Effector memory CD8-positive, alpha-beta T cell (primary cell): Measurements from ENCODE around the gene RELCH.

Source experiments
- ATAC-seq: fragments of 150-1000 bp; cut with Tn5 transposase; replicated peaks from 2 replicates; pipeline ENCODE4 v1.10.0; 2021; ENCODE audit warnings: mild to moderate bottlenecking, moderate library complexity
- DNase-seq, 3 experiments: peaks; one replicate each; pipeline ENCODE4 v3.0.0; 2021
- H3K27ac Mint-ChIP-seq, 2 donors: one replicate each; pipeline ENCODE4 v1.8.0; 2022; ENCODE audit warnings: mild to moderate bottlenecking in 2 of 2, mixed read lengths in 2 of 2, moderate library complexity in 2 of 2
- H3K27me3 Mint-ChIP-seq, 2 donors: one replicate each; pipeline ENCODE4 v1.8.0; 2022; ENCODE audit warnings: mixed read lengths in 2 of 2
- H3K36me3 Mint-ChIP-seq: one replicate; pipeline ENCODE4 v1.8.0; 2022; ENCODE audit warnings: mild to moderate bottlenecking, moderate library complexity, mixed read lengths; ENCODE audit not compliant: insufficient read depth
- H3K4me1 Mint-ChIP-seq, 2 donors: one replicate each; pipeline ENCODE4 v1.8.0; 2022; ENCODE audit warnings: low read depth in 2 of 2, mixed read lengths in 2 of 2
- H3K4me3 Mint-ChIP-seq, 2 donors: one replicate each; pipeline ENCODE4 v1.8.0; 2022; ENCODE audit warnings: mild to moderate bottlenecking in 2 of 2, mixed read lengths in 2 of 2, moderate library complexity in 2 of 2
- H3K9me3 Mint-ChIP-seq, 2 donors: one replicate each; pipeline ENCODE4 v1.8.0; 2022; ENCODE audit warnings: mixed read lengths in 2 of 2

RELCH gene

DNA sequence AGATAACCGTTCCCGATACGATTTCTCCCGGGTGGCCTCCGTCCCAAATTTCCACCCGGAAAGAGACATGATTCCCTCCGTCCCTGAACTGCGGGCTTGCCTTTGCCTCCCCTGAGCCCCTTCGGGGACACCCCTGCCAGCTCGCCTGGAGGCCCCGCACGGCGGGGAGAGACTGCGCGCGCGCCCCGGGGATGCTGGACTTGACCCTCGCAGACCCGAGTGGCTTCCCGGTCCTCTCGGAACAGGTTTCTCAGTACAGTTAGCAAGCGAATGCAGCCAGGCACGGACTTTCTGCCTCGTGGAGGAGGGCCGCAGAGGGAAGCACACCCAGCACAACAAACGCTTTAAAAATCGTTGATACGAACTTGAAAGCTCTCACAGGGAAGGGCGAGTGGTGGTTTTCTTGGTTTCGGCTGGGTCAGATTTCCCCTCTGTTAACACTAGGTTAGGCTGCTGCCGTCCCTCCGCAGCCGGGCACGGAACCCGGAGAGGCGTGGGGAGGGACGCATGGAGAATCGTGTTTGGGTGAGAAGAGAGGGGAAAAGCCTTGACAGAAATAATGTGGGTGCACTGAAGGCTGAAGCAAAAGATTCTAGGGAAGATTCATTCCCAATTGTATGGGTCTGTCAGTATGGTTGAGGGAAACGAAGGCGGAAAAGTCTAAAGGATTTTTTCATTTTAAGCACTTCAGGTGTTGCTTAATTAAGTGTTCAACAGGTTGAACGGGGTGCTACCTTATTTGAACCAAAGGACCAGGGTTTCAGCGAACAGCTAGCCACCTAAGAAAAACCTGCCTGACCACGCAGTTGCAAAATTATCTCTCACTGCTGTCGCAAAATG lies 139.0 kb downstream of the RELCH start:
- H3K27ac Mint-ChIP-seq, result no peak overlapping the region
- peak overlapping the region; percentile 75 to 79 for H3K4me3 Mint-ChIP-seq
- H3K9me3 Mint-ChIP-seq, result no peaks in the 10 kb centered on the region
- peaks cover 9% of the 10 kb centered on the region for H3K36me3 Mint-ChIP-seq
- ATAC-seq (peak; percentile 24), DNase-seq (peak in 1 of 3 experiments; percentile 17)
- H3K27me3 Mint-ChIP-seq, result peaks cover 83 to 91% of the 10 kb centered on the region in 2 donors
- peaks cover 17 to 24% of the 10 kb centered on the region in 2 donors for H3K4me1 Mint-ChIP-seq

DNA sequence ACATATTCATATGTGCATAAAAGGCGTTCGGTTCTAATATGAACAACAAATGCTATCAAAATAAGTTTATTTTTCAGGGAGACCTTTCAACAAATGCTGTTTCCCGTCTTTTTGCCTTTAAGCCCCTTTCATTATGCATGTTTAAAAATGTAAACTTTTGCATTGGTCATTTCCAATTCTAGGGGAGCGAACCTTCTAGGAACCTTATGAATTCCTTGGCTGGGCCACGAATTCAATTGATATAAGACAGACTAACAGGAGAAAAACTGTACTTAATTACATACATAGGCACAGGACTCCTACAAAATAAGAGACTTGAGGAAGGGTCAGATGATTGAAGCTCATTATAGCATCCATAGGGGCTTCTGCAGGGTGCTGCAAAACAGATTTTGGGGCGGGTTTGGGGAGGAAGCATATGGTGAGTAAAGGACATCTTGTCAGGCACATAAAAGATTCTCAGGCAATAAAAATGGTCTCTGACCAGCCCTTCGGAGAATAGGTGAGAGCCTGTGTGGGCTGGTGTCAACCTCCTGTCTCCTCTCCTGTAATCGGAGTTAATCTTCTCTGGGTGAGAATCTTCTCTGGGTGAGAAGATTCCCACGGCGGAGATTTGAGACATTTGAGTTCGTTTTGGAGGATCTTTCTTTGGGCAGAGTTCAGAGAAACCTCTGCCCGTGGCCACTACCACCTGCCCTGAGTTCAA lies 139.7 kb downstream of the RELCH start:
- ATAC-seq, result no peak

DNA sequence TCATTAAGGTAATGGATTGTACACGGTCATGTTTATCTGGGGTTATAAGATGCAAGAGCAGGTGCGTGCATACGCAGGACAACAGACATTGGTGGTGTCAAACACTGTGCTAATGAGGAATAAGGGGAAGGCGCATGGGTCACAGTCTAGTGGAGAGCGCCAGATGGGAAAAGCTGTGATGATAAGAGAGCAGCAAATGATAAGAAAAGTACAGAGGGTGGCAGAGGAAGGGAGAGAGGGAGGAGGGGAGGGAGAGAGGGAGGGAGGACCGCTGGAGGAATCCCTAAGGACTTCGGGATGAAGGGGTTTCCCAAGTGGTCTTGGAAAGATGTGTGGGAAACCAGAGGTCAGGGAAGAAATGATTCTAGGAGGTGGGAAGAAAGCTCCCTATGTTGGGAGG lies 140.9 kb downstream of the RELCH start:
- peaks cover 87 to 95% of the 10 kb centered on the region in 2 donors for H3K27me3 Mint-ChIP-seq
- DNase-seq (no peak), ATAC-seq (no peak)
- no peaks in the 10 kb centered on the region for H3K9me3 Mint-ChIP-seq
- no peak overlapping the region for H3K27ac Mint-ChIP-seq
- H3K36me3 Mint-ChIP-seq, result peaks cover 9% of the 10 kb centered on the region
- H3K4me1 Mint-ChIP-seq, result peaks cover 17 to 26% of the 10 kb centered on the region in 2 donors
- no peak overlapping the region for H3K4me3 Mint-ChIP-seq

More for the DNA sequence above, 139.7 kb downstream of the RELCH start:
- no peak for DNase-seq
- peaks cover 9% of the 10 kb centered on the region for H3K36me3 Mint-ChIP-seq
- H3K27ac Mint-ChIP-seq, result no peak overlapping the region
- no peaks in the 10 kb centered on the region for H3K9me3 Mint-ChIP-seq
- peak overlapping the region; percentile 75 to 79 for H3K4me3 Mint-ChIP-seq
- peaks cover 86 to 95% of the 10 kb centered on the region in 2 donors for H3K27me3 Mint-ChIP-seq
- peaks cover 17 to 26% of the 10 kb centered on the region in 2 donors for H3K4me1 Mint-ChIP-seq

GRCh38 chr18:62328586-62329525 lies 141.8 kb downstream of the RELCH start:
- Mint-ChIP-seq H3K4me1 (peaks cover 17 to 26% of the 10 kb centered on the region in 2 donors), H3K36me3 (peaks cover 9% of the 10 kb centered on the region), H3K4me3 (peak overlapping the region in 1 of 2 donors; percentile 27), H3K27me3 (peaks cover 86 to 95% of the 10 kb centered on the region in 2 donors), H3K27ac (peak overlapping the region in 1 of 2 donors; percentile 81), H3K9me3 (no peaks in the 10 kb centered on the region)
- ATAC-seq (no peak), DNase-seq (no peak)

GRCh38 chr18:62329691-62330454 lies 142.8 kb downstream of the RELCH start:
- Mint-ChIP-seq H3K27me3 (peaks cover 84 to 95% of the 10 kb centered on the region in 2 donors), H3K4me1 (peaks cover 13 to 20% of the 10 kb centered on the region in 2 donors), H3K4me3 (peak overlapping the region in 1 of 2 donors; percentile 27), H3K36me3 (peaks cover 9% of the 10 kb centered on the region), H3K9me3 (no peaks in the 10 kb centered on the region), H3K27ac (peak overlapping the region in 1 of 2 donors; percentile 81)
- DNase-seq, result peak in 1 of 3 experiments; percentile 9
- ATAC-seq, result peak; percentile 48

- H3K36me3 Mint-ChIP-seq, result peaks cover 9% of the 10 kb centered on the region
- H3K9me3 Mint-ChIP-seq, result no peaks in the 10 kb centered on the region
- no peak overlapping the region for H3K27ac Mint-ChIP-seq
- peaks cover 13 to 19% of the 10 kb centered on the region in 2 donors for H3K4me1 Mint-ChIP-seq
- DNase-seq (no peak), ATAC-seq (no peak)
- H3K27me3 Mint-ChIP-seq, result peaks cover 85 to 99% of the 10 kb centered on the region in 2 donors
- H3K4me3 Mint-ChIP-seq, result peak overlapping the region in 1 of 2 donors; percentile 13
Measured at GRCh38 chr18:62330650-62331049, 143.6 kb downstream of the RELCH start.

DNA sequence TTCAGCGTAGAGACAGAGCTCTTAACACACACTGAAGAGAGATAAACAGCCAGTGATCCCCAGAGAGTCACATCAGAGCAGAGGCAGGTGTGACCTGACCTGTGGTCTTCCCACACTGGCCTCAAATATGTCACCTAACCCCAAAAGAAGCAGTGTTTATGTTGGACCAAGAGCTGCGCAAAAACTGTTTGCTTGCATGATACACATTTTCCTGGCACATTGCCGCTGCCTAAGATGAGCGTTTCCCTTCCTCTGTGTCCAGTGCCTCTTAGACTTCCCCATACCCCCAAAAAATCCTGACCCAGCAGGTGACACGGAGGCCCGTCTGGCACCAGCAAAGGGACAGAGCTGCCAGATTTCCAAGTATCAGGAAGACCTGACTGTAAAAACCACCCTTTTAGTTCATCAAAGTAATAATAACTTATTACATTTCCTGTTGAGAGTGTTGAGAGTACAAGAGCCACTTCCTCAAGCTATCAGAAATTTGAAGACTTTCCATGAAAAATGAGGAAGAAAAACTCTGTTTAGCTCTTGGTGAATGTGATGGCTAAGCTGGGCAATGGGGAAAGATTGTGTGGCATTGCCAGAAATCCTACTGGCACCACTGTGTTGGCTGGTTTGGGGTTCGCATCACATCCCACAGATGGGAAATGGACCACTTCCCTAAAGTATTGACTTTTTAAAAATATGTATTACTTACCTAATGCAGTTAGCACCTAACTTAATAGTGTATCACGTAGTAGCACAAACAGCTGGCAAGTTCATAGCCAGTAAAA lies 144.7 kb downstream of the RELCH start:
- Mint-ChIP-seq H3K4me1 (peaks cover 4 to 12% of the 10 kb centered on the region in 2 donors), H3K27me3 (peaks cover 82 to 99% of the 10 kb centered on the region in 2 donors), H3K27ac (no peak overlapping the region), H3K4me3 (no peak overlapping the region), H3K9me3 (no peaks in the 10 kb centered on the region), H3K36me3 (peaks cover 9% of the 10 kb centered on the region)
- DNase-seq (no peak), ATAC-seq (no peak)

- H3K9me3 Mint-ChIP-seq, result no peaks in the 10 kb centered on the region
- H3K27me3 Mint-ChIP-seq, result peaks cover 78 to 97% of the 10 kb centered on the region in 2 donors
- H3K27ac Mint-ChIP-seq, result no peak overlapping the region
- DNase-seq (no peak), ATAC-seq (no peak)
- H3K36me3 Mint-ChIP-seq, result peaks cover 9% of the 10 kb centered on the region
- no peak overlapping the region for H3K4me3 Mint-ChIP-seq
- peaks cover 3 to 12% of the 10 kb centered on the region in 2 donors for H3K4me1 Mint-ChIP-seq
Measured at GRCh38 chr18:62332431-62332830, 145.4 kb downstream of the RELCH start.

GRCh38 chr18:62332964-62333695 lies 146.1 kb downstream of the RELCH start:
- Mint-ChIP-seq H3K4me1 (peaks cover 3 to 9% of the 10 kb centered on the region in 2 donors), H3K4me3 (no peak overlapping the region), H3K27ac (no peak overlapping the region), H3K9me3 (no peaks in the 10 kb centered on the region), H3K36me3 (peaks cover 7% of the 10 kb centered on the region), H3K27me3 (peaks cover 78 to 97% of the 10 kb centered on the region in 2 donors)
- DNase-seq (no peak), ATAC-seq (no peak)

GRCh38 chr18:62334120-62334519 lies 147.1 kb downstream of the RELCH start:
- no peaks in the 10 kb centered on the region for H3K9me3 Mint-ChIP-seq
- peaks cover 7% of the 10 kb centered on the region for H3K36me3 Mint-ChIP-seq
- ATAC-seq (no peak), DNase-seq (no peak)
- no peak overlapping the region for H3K27ac Mint-ChIP-seq
- H3K27me3 Mint-ChIP-seq, result peaks cover 73 to 97% of the 10 kb centered on the region in 2 donors
- no peak overlapping the region for H3K4me3 Mint-ChIP-seq
- peaks cover 3 to 9% of the 10 kb centered on the region in 2 donors for H3K4me1 Mint-ChIP-seq

- ATAC-seq, result no peak
- DNase-seq, result no peak
- Mint-ChIP-seq H3K4me1 (peaks cover 0 to 8% of the 10 kb centered on the region in 2 donors), H3K4me3 (no peak overlapping the region), H3K36me3 (peaks cover under 1% of the 10 kb centered on the region), H3K27ac (no peak overlapping the region), H3K27me3 (peaks cover 66 to 97% of the 10 kb centered on the region in 2 donors), H3K9me3 (no peaks in the 10 kb centered on the region)
Measured at GRCh38 chr18:62335494-62335893, 148.4 kb downstream of the RELCH start.
